Measurements from ENCODE around the gene ITSN2.

Gene ITSN2

GRCh38 chr2:24220554-24221291, 139.6 kb downstream of the ITSN2 start:
- TF ChIP-seq PPARA (CRISPR knock-in tag; IDR thresholded peaks at IDR 0.05; ENCODE audit: borderline replicate concordance): no peak
- no peak for TF ChIP-seq TOX (CRISPR knock-in tag; IDR thresholded peaks at IDR 0.05; ENCODE audit: borderline replicate concordance)
- TF ChIP-seq ISL1 (CRISPR knock-in tag; IDR thresholded peaks at IDR 0.05): no peak
- no peak for TF ChIP-seq CSRNP3 (CRISPR knock-in tag; IDR thresholded peaks at IDR 0.05)
- TF ChIP-seq ZFP30 (CRISPR knock-in tag; IDR thresholded peaks at IDR 0.05): no peak
- ATAC-seq: no peak

DNA sequence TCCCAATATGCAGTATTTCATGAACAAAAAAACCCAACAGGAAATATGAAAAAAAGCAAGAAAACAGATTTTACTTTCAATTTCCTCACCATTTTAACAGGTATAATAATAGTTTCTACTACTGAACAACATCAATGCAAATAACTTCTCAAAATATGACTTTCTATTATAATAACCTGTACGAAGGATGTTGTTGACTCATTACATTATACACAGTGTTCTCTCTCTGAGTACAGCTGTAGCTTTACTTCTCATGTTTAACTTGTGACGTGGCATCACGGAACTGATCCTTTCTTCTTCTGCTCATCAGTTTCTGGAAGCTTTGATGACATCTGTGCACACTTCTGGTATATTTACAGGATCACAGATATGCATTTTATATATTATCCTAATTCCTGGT, 145.5 kb downstream of the ITSN2 start:
- ATAC-seq: no peak
- TF ChIP-seq TSHZ2 (CRISPR knock-in tag; IDR thresholded peaks at IDR 0.05) (no peak), CSRNP3 (CRISPR knock-in tag; IDR thresholded peaks at IDR 0.05) (no peak), OSR1 (CRISPR knock-in tag; IDR thresholded peaks at IDR 0.05) (no peak), ZFP3 (CRISPR knock-in tag; IDR thresholded peaks at IDR 0.05) (no peak), BACH2 (CRISPR knock-in tag; IDR thresholded peaks at IDR 0.05; ENCODE audit: borderline replicate concordance) (no peak), ESRRG (CRISPR knock-in tag; IDR thresholded peaks at IDR 0.05) (no peak), SNAI2 (CRISPR knock-in tag; IDR thresholded peaks at IDR 0.05) (no peak), PPARA (CRISPR knock-in tag; IDR thresholded peaks at IDR 0.05; ENCODE audit: borderline replicate concordance) (no peak), ARNTL (CRISPR knock-in tag; IDR thresholded peaks at IDR 0.05; ENCODE audit: borderline replicate concordance, low read depth) (no peak), RARB (CRISPR knock-in tag; IDR thresholded peaks at IDR 0.05) (no peak), ZNF70 (CRISPR knock-in tag; IDR thresholded peaks at IDR 0.05) (no peak), ZNF8 (CRISPR knock-in tag; IDR thresholded peaks at IDR 0.05) (no peak), POU6F1 (CRISPR knock-in tag; IDR thresholded peaks at IDR 0.05; ENCODE audit: borderline replicate concordance, low read depth) (no peak), TOX (CRISPR knock-in tag; IDR thresholded peaks at IDR 0.05; ENCODE audit: borderline replicate concordance) (no peak), CSDC2 (CRISPR knock-in tag; IDR thresholded peaks at IDR 0.05) (no peak)
- TF ChIP-seq, protein P1, sequence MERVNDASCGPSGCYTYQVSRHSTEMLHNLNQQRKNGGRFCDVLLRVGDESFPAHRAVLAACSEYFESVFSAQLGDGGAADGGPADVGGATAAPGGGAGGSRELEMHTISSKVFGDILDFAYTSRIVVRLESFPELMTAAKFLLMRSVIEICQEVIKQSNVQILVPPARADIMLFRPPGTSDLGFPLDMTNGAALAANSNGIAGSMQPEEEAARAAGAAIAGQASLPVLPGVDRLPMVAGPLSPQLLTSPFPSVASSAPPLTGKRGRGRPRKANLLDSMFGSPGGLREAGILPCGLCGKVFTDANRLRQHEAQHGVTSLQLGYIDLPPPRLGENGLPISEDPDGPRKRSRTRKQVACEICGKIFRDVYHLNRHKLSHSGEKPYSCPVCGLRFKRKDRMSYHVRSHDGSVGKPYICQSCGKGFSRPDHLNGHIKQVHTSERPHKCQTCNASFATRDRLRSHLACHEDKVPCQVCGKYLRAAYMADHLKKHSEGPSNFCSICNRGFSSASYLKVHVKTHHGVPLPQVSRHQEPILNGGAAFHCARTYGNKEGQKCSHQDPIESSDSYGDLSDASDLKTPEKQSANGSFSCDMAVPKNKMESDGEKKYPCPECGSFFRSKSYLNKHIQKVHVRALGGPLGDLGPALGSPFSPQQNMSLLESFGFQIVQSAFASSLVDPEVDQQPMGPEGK (CRISPR knock-in tag; IDR thresholded peaks at IDR 0.05; ENCODE audit: borderline replicate concordance): no peak

GRCh38 chr2:24211408-24211807, 148.9 kb downstream of the ITSN2 start:
- ATAC-seq: no peak
- TF ChIP-seq TSHZ2 (CRISPR knock-in tag; IDR thresholded peaks at IDR 0.05): no peak
- TF ChIP-seq SNAI2 (CRISPR knock-in tag; IDR thresholded peaks at IDR 0.05): no peak
- TF ChIP-seq CSRNP3 (CRISPR knock-in tag; IDR thresholded peaks at IDR 0.05): no peak
- TF ChIP-seq GLIS3 (CRISPR knock-in tag; IDR thresholded peaks at IDR 0.05): no peak
- TF ChIP-seq ESRRG (CRISPR knock-in tag; IDR thresholded peaks at IDR 0.05): no peak
- TF ChIP-seq ZC3H10 (CRISPR knock-in tag; IDR thresholded peaks at IDR 0.05): no peak
- no peak for TF ChIP-seq ARNTL (CRISPR knock-in tag; IDR thresholded peaks at IDR 0.05; ENCODE audit: borderline replicate concordance, low read depth)
- no peak for TF ChIP-seq BACH2 (CRISPR knock-in tag; IDR thresholded peaks at IDR 0.05; ENCODE audit: borderline replicate concordance)
- TF ChIP-seq, protein P1 (CRISPR knock-in tag; IDR thresholded peaks at IDR 0.05; ENCODE audit: borderline replicate concordance): no peak
- no peak for TF ChIP-seq TOX (CRISPR knock-in tag; IDR thresholded peaks at IDR 0.05; ENCODE audit: borderline replicate concordance)
